DOHH2 (cell line): ENCODE data around the gene SLC6A11.

Source experiments
- EZH2phosphoT487 ChIP-seq: fragments of 200-600 bp; sonication (generic); IDR thresholded peaks from 2 replicates; pipeline ENCODE4 v1.6.1; 2017; ENCODE audit warnings: borderline replicate concordance, mild to moderate bottlenecking, antibody characterized with exemption, low read length, moderate library complexity, mixed read lengths
- TF ChIP-seq, protein P1 (sequence below): fragments of 200-600 bp; sonication (generic); IDR thresholded peaks from one replicate; pipeline ENCODE4 v1.5.1; 2014; ENCODE audit warnings: antibody characterized with exemption, mild to moderate bottlenecking, low read depth, low read length; ENCODE audit not compliant: poor library complexity, severe bottlenecking

DNA sequence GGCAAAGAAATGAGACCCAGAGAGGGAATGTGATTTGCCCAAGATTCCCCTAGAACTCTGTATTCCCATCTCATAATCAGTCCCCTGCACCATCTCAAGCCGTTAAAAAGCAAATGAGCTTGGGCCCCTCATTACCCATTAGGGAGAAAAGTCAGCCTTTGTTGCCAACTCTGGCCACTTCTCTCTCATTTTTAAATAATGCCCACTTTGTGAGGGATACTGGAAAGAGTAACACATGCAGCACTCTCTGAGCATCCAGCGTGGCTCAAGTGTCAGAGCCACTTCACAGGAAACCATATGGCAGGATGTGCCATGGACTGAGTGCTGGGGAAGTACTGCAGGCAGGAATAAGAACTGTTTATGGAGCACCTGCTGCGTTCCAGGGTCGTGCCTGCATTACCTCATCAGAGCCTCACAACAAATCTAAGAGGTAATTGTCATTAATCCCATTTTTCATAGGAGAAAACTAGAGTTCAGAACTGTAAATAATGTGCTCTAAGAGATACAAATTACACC, 126.7 kb downstream of the SLC6A11 start:
- TF ChIP-seq, protein P1, sequence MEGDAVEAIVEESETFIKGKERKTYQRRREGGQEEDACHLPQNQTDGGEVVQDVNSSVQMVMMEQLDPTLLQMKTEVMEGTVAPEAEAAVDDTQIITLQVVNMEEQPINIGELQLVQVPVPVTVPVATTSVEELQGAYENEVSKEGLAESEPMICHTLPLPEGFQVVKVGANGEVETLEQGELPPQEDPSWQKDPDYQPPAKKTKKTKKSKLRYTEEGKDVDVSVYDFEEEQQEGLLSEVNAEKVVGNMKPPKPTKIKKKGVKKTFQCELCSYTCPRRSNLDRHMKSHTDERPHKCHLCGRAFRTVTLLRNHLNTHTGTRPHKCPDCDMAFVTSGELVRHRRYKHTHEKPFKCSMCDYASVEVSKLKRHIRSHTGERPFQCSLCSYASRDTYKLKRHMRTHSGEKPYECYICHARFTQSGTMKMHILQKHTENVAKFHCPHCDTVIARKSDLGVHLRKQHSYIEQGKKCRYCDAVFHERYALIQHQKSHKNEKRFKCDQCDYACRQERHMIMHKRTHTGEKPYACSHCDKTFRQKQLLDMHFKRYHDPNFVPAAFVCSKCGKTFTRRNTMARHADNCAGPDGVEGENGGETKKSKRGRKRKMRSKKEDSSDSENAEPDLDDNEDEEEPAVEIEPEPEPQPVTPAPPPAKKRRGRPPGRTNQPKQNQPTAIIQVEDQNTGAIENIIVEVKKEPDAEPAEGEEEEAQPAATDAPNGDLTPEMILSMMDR, result no peak
- no peak for TF ChIP-seq EZH2phosphoT487
